GM18867 (cell line): ENCODE data around the gene CACNA1B.

Source experiments
- ATAC-seq: cut with Tn5 transposase; IDR thresholded peaks from one replicate; pipeline ENCODE4 v1.9.1; 2021; ENCODE audit warnings: mild to moderate bottlenecking, moderate library complexity; ENCODE audit not compliant: unreplicated experiment

CACNA1B gene

GRCh38 chr9:137959641-137960411, 82.2 kb downstream of the CACNA1B start:
- no peak for ATAC-seq

GRCh38 chr9:137960496-137960895, 82.9 kb downstream of the CACNA1B start:
- ATAC-seq, result no peak

GRCh38 chr9:137963525-137963924, 85.9 kb downstream of the CACNA1B start:
- ATAC-seq, result no peak

GRCh38 chr9:137965177-137965795, 87.7 kb downstream of the CACNA1B start:
- no peak for ATAC-seq

GRCh38 chr9:137967280-137967953, 89.8 kb downstream of the CACNA1B start:
- no peak for ATAC-seq

- ATAC-seq, result no peak
Measured at GRCh38 chr9:137968235-137968634, 90.7 kb downstream of the CACNA1B start.

- ATAC-seq, result no peak
Measured at GRCh38 chr9:137969008-137969407, 91.4 kb downstream of the CACNA1B start.

- ATAC-seq, result no peak
Measured at GRCh38 chr9:137969685-137970084, 92.1 kb downstream of the CACNA1B start.

GRCh38 chr9:137970098-137970497, 92.5 kb downstream of the CACNA1B start:
- no peak for ATAC-seq

GRCh38 chr9:137970686-137971476, 93.3 kb downstream of the CACNA1B start:
- no peak for ATAC-seq

GRCh38 chr9:137971477-137972138, 94.0 kb downstream of the CACNA1B start:
- ATAC-seq, result no peak

GRCh38 chr9:137972355-137972987, 94.9 kb downstream of the CACNA1B start:
- no peak for ATAC-seq

- no peak for ATAC-seq
Measured at GRCh38 chr9:137972988-137973470, 95.4 kb downstream of the CACNA1B start.

GRCh38 chr9:137973829-137974416, 96.3 kb downstream of the CACNA1B start:
- ATAC-seq, result no peak

- no peak for ATAC-seq
Measured at GRCh38 chr9:137974746-137975526, 97.4 kb downstream of the CACNA1B start.

GRCh38 chr9:137975527-137975913, 97.9 kb downstream of the CACNA1B start:
- ATAC-seq, result no peak

GRCh38 chr9:137975936-137976565, 98.5 kb downstream of the CACNA1B start:
- no peak for ATAC-seq

- ATAC-seq, result no peak
Measured at GRCh38 chr9:137977571-137978261, 100.1 kb downstream of the CACNA1B start.
